Measurements from ENCODE around the gene HOOK2. TPM values are rescaled to one million over a fixed set of nuclear protein-coding genes. Genes with fewer than 3 reads are reported as not detected.

The HOOK2 gene
- total and polyA plus RNA-seq, 9 of the 15 experiments (the other 6 are each of a cell fraction or from before 2014, with no cell fraction given) = 1.3 to 17.2 (median 9.9) TPM

DNA sequence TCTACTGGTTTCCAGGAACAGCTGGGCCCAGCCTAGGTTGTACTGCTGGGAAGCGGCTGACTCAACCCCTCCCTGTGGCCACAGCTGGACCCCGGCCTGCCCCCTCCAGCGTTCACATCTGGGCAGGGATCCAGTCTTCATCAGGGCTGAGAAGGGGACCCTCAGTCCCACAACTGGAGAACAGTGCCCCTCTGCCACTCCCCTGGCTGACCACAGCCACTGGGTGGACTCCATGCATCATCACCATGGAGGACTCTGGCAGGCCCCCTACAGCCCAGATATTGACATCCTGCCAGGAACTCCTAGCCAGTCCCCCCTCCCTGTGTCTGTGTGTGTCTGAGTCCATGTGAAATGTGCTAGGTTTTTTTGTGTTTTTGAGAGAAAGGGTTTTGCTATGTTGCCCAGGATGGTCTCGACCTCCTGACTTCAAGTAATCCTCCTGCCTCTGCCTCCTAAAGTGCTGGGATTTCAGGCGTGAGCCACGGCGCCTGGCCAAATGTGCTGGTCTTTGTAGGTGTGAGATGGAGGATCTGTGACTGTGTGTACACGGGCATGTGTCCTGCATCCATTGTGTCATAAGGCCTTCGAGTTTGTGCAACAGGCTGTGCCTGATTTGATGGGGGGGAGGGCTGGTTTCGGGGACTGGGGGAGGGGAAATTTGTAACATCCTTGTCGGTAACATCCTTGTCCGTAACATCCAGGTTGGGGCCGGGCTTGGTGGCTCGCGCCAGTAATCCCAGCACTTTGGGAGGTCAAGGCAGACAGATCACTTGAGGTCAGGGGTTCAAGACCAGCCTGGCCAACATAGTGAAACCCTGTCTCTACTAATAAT lies 4.0 kb upstream of the HOOK2 start (continued):
- TF ChIP-seq, protein P1, sequence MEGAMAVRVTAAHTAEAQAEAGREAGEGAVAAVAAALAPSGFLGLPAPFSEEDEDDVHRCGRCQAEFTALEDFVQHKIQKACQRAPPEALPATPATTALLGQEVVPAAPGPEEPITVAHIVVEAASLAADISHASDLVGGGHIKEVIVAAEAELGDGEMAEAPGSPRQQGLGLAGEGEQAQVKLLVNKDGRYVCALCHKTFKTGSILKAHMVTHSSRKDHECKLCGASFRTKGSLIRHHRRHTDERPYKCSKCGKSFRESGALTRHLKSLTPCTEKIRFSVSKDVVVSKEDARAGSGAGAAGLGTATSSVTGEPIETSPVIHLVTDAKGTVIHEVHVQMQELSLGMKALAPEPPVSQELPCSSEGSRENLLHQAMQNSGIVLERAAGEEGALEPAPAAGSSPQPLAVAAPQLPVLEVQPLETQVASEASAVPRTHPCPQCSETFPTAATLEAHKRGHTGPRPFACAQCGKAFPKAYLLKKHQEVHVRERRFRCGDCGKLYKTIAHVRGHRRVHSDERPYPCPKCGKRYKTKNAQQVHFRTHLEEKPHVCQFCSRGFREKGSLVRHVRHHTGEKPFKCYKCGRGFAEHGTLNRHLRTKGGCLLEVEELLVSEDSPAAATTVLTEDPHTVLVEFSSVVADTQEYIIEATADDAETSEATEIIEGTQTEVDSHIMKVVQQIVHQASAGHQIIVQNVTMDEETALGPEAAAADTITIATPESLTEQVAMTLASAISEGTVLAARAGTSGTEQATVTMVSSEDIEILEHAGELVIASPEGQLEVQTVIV (CRISPR knock-in tag; IDR thresholded peaks at IDR 0.05; ENCODE audit: borderline replicate concordance) = no peak
- TF ChIP-seq NEUROD1 (IDR thresholded peaks at IDR 0.05; ENCODE audit: borderline replicate concordance, low read depth, low read length, partially characterized antibody) = peak; percentile 52
- TF ChIP-seq KDM1A (IDR thresholded peaks at IDR 0.05) = peak in 1 of 2 experiments; percentile 48; a peak in 1 of 4 replicates
- TF ChIP-seq POLR2AphosphoS2 (IDR thresholded peaks at IDR 0.05; ENCODE audit: low read length) = no peak
- no peak for TF ChIP-seq RFX7 (CRISPR knock-in tag; IDR thresholded peaks at IDR 0.05)
- TF ChIP-seq E2F3 (CRISPR knock-in tag; IDR thresholded peaks at IDR 0.05) = 0 out of 2 replicates have a peak, but pooled peaks have one; percentile 33
- TF ChIP-seq NFYB (IDR thresholded peaks at IDR 0.05; ENCODE audit: extremely low read depth, insufficient read length) = no peak
- peak; percentile 25; the same call in 1 of the 2 replicates for TF ChIP-seq DMBX1 (CRISPR knock-in tag; IDR thresholded peaks at IDR 0.05; ENCODE audit: borderline replicate concordance)
- no peak for TF ChIP-seq RBM17 (IDR thresholded peaks at IDR 0.05; ENCODE audit: borderline replicate concordance, low read depth, low read length)
- TF ChIP-seq RNF2 (IDR thresholded peaks at IDR 0.05) = no peak
- TF ChIP-seq SMARCC2 (IDR thresholded peaks at IDR 0.05; ENCODE audit: low read depth) = no peak
- TF ChIP-seq, protein P2, sequence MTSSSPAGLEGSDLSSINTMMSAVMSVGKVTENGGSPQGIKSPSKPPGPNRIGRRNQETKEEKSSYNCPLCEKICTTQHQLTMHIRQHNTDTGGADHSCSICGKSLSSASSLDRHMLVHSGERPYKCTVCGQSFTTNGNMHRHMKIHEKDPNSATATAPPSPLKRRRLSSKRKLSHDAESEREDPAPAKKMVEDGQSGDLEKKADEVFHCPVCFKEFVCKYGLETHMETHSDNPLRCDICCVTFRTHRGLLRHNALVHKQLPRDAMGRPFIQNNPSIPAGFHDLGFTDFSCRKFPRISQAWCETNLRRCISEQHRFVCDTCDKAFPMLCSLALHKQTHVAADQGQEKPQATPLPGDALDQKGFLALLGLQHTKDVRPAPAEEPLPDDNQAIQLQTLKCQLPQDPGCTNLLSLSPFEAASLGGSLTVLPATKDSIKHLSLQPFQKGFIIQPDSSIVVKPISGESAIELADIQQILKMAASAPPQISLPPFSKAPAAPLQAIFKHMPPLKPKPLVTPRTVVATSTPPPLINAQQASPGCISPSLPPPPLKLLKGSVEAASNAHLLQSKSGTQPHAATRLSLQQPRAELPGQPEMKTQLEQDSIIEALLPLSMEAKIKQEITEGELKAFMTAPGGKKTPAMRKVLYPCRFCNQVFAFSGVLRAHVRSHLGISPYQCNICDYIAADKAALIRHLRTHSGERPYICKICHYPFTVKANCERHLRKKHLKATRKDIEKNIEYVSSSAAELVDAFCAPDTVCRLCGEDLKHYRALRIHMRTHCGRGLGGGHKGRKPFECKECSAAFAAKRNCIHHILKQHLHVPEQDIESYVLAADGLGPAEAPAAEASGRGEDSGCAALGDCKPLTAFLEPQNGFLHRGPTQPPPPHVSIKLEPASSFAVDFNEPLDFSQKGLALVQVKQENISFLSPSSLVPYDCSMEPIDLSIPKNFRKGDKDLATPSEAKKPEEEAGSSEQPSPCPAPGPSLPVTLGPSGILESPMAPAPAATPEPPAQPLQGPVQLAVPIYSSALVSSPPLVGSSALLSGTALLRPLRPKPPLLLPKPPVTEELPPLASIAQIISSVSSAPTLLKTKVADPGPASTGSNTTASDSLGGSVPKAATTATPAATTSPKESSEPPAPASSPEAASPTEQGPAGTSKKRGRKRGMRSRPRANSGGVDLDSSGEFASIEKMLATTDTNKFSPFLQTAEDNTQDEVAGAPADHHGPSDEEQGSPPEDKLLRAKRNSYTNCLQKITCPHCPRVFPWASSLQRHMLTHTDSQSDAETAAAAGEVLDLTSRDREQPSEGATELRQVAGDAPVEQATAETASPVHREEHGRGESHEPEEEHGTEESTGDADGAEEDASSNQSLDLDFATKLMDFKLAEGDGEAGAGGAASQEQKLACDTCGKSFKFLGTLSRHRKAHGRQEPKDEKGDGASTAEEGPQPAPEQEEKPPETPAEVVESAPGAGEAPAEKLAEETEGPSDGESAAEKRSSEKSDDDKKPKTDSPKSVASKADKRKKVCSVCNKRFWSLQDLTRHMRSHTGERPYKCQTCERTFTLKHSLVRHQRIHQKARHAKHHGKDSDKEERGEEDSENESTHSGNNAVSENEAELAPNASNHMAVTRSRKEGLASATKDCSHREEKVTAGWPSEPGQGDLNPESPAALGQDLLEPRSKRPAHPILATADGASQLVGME (CRISPR knock-in tag; IDR thresholded peaks at IDR 0.05) = peak; percentile 45; the same call in 1 of the 2 replicates
- no peak for TF ChIP-seq TAF15 (IDR thresholded peaks at IDR 0.05; ENCODE audit: low read depth, low read length)
- TF ChIP-seq HDAC6 (IDR thresholded peaks at IDR 0.05; ENCODE audit: low read depth, low read length) = no peak
- no peak for TF ChIP-seq ETS2 (tag; IDR thresholded peaks at IDR 0.05; ENCODE audit: borderline replicate concordance, poor library complexity, severe bottlenecking)
- TF ChIP-seq ZNF239 (CRISPR knock-in tag; IDR thresholded peaks at IDR 0.05) = no peak
- TF ChIP-seq FOS (IDR thresholded peaks at IDR 0.05; ENCODE audit: extremely low read depth, insufficient read length) = no peak
- no peak for TF ChIP-seq DIDO1 (tag; IDR thresholded peaks at IDR 0.05; ENCODE audit: low read depth)
- TF ChIP-seq MBD2 (IDR thresholded peaks at IDR 0.05; ENCODE audit: borderline replicate concordance, low read depth) = no peak
